CD14-positive monocyte (primary cell): Measurements from ENCODE around the gene SUPT16H. TPM values are rescaled to one million over a fixed set of nuclear protein-coding genes. Genes with fewer than 3 reads are reported as not detected.
A peak's percentile ranks its signal among the peaks of the same experiment; 100 is the strongest.

ENCODE experiments used
- DNase-seq, 3 donors: peaks; one replicate each; pipeline ENCODE4 v3.0.0-alpha.2; 2011 to 2022
- H2AFZ ChIP-seq: 2 replicates; pipeline ENCODE4 v1.6.0; 2012; ENCODE audit warnings: mild to moderate bottlenecking, low read depth, low read length, inconsistent platforms; ENCODE audit not compliant: insufficient read depth, poor library complexity, severe bottlenecking
- H3K27ac ChIP-seq, 2 donors: 1 replicate in 1 of 2; 2 replicates in 1 of 2; pipeline ENCODE4 v1.5.1; 2012 to 2013; ENCODE audit warnings: low read length in 2 of 2, control low read depth in 1 of 2, inconsistent platforms in 1 of 2, low read depth in 1 of 2, mild to moderate bottlenecking in 1 of 2
- H3K27me3 ChIP-seq, 2 donors: one replicate each; pipeline versions ENCODE4 v1.6.0 to v1.6.1; 2011 to 2013; ENCODE audit warnings: low read length in 2 of 2; ENCODE audit not compliant: control insufficient read depth in 2 of 2, insufficient read depth in 2 of 2
- H3K36me3 ChIP-seq, 2 donors: replicated peaks in 1 of 2; 1 replicate in 1 of 2; 2 replicates in 1 of 2; pipeline versions ENCODE4 v1.5.1 to v1.6.1; 2012 to 2013; ENCODE audit warnings: low read length in 2 of 2, control low read depth in 1 of 2, inconsistent platforms in 1 of 2, mild to moderate bottlenecking in 1 of 2; ENCODE audit not compliant: insufficient read depth in 2 of 2, control insufficient read depth in 1 of 2
- H3K4me1 ChIP-seq, 2 donors: 1 replicate in 1 of 2; 2 replicates in 1 of 2; pipeline versions ENCODE4 v1.5.1 to v1.6.1; 2012 to 2013; ENCODE audit warnings: low read length in 2 of 2, control low read depth in 1 of 2, inconsistent platforms in 1 of 2, mild to moderate bottlenecking in 1 of 2, moderate library complexity in 1 of 2; ENCODE audit not compliant: insufficient read depth in 2 of 2, control insufficient read depth in 1 of 2
- H3K4me2 ChIP-seq: replicated peaks from 2 replicates; pipeline ENCODE3; 2012; ENCODE audit warnings: low read length, moderate library complexity, mild to moderate bottlenecking; ENCODE audit not compliant: poor library complexity, severe bottlenecking; ENCODE audit errors: extremely low read depth
- H3K4me3 ChIP-seq, 3 experiments: fragments of 200-600 bp in 1 of 3; sonication (generic) in 1 of 3; replicated peaks in 1 of 3; 1 replicate in 2 of 3; 2 replicates in 1 of 3; pipeline ENCODE4 v1.5.1; 2011 to 2013; ENCODE audit warnings: low read length in 3 of 3, mild to moderate bottlenecking in 3 of 3, control low read depth in 2 of 3, low read depth in 2 of 3, inconsistent platforms in 1 of 3, moderate library complexity in 1 of 3
- H3K79me2 ChIP-seq: 2 replicates; pipeline ENCODE4 v1.6.0; 2012; ENCODE audit warnings: mild to moderate bottlenecking, control low read depth, inconsistent platforms, low read length, moderate library complexity; ENCODE audit not compliant: insufficient read depth
- H3K9ac ChIP-seq: 2 replicates; pipeline ENCODE4 v1.6.0; 2017; ENCODE audit warnings: low read length, mild to moderate bottlenecking; ENCODE audit not compliant: insufficient read depth, poor library complexity, severe bottlenecking
- H3K9me3 ChIP-seq, 2 donors: replicated peaks in 1 of 2; 1 replicate in 1 of 2; 2 replicates in 1 of 2; pipeline versions ENCODE4 v1.5.1 to v1.6.1; 2012 to 2013; ENCODE audit warnings: low read length in 2 of 2, control low read depth in 1 of 2; ENCODE audit not compliant: control insufficient read depth in 1 of 2, insufficient read depth in 1 of 2
- H4K20me1 ChIP-seq: 2 replicates; pipeline ENCODE4 v1.6.0; 2012; ENCODE audit warnings: mild to moderate bottlenecking, low read length, control low read depth, moderate library complexity; ENCODE audit not compliant: insufficient read depth
- H3K27ac Mint-ChIP-seq, 7 donors: one replicate each; pipeline ENCODE4 v1.8.0; 2020; ENCODE audit warnings: mild to moderate bottlenecking in 7 of 7, mixed read lengths in 7 of 7, moderate library complexity in 6 of 7, inconsistent platforms in 2 of 7
- H3K27me3 Mint-ChIP-seq, 3 donors: one replicate each; pipeline ENCODE4 v1.8.0; 2021 to 2022; ENCODE audit warnings: low read depth in 3 of 3, mild to moderate bottlenecking in 3 of 3, mixed read lengths in 3 of 3, moderate library complexity in 3 of 3, inconsistent platforms in 1 of 3
- H3K36me3 Mint-ChIP-seq, 2 donors: one replicate each; pipeline ENCODE4 v1.8.0; 2020; ENCODE audit warnings: mixed read lengths in 2 of 2, inconsistent platforms in 1 of 2, mild to moderate bottlenecking in 1 of 2
- H3K4me1 Mint-ChIP-seq: one replicate; pipeline ENCODE4 v1.8.0; 2020; ENCODE audit warnings: mild to moderate bottlenecking, mixed read lengths
- H3K4me3 Mint-ChIP-seq, 2 donors: one replicate each; pipeline ENCODE4 v1.8.0; 2020; ENCODE audit warnings: mild to moderate bottlenecking in 2 of 2, mixed read lengths in 2 of 2, moderate library complexity in 1 of 2
- H3K9me3 Mint-ChIP-seq, 7 donors: one replicate each; pipeline ENCODE4 v1.8.0; 2020 to 2022; ENCODE audit warnings: mixed read lengths in 7 of 7, mild to moderate bottlenecking in 6 of 7, moderate library complexity in 6 of 7, inconsistent platforms in 2 of 7
- CTCF ChIP-seq: fragments of 200-600 bp; IDR thresholded peaks from one replicate; pipeline ENCODE4 v1.8.0; 2022; ENCODE audit warnings: antibody characterized with exemption, mild to moderate bottlenecking
- WGBS: methylation state at CpG from one replicate; pipeline ENCODE4 v1.1.5; 2013; ENCODE audit warnings: missing lambda C conversion rate; ENCODE audit not compliant: insufficient coverage; 5-methylcytosine and 5-hydroxymethylcytosine counted together
- intact Hi-C, 2 donors: fragments of 100-400 bp; cut with micrococcal nuclease; formaldehyde crosslinking; loops; one replicate each; pipeline versions ENCODE4 v1.15.0 to v1.15.1; 2023
- polyA plus RNA-seq, 3 donors: library from polyadenylated mRNA; depleted of rRNA in 1 of 3; unstranded in 2 of 3; stranded (reverse) in 1 of 3; fragments of 300-500 nt in 2 of 3; fragments of >200 nt in 1 of 3; fragmentation: Illumina TruSeq in 2 of 3; gene quantifications; 1 replicate in 2 of 3; 2 replicates in 1 of 3; pipeline ENCODE4 v1.2.3, GENCODE V29; 2012 to 2021

Gene SUPT16H
- polyA plus RNA-seq, 3 donors: 15.7 to 37.3 (median 26.6) TPM

- Histone ChIP-seq H3K27ac (no peak overlapping the region), H3K4me2 (no peak overlapping the region), H2AFZ (no peak overlapping the region), H4K20me1 (no peaks in the 10 kb centered on the region), H3K36me3 (no peaks in the 10 kb centered on the region), H3K4me1 (no peaks in the 10 kb centered on the region), H3K27me3 (no peaks in the 10 kb centered on the region), H3K4me3 (no peak overlapping the region), H3K79me2 (no peaks in the 10 kb centered on the region), H3K9me3 (no peaks in the 10 kb centered on the region), H3K9ac (no peak overlapping the region)
- H3K4me1 Mint-ChIP-seq: peaks cover 5% of the 10 kb centered on the region
- no peak overlapping the region for H3K27ac Mint-ChIP-seq
- no peak for DNase-seq
- H3K9me3 Mint-ChIP-seq: peaks cover 0 to 3% (median 0%) of the 10 kb centered on the region in 7 donors
- peaks cover 0 to 17% of the 10 kb centered on the region in 2 donors for H3K36me3 Mint-ChIP-seq
- intact Hi-C loops: no loop called here
- no CpG with 5 or more reads among the region's 1 CpG for WGBS
- TF ChIP-seq CTCF: no peak
- H3K27me3 Mint-ChIP-seq: no peaks in the 10 kb centered on the region
- no peak overlapping the region for H3K4me3 Mint-ChIP-seq
Measured at GRCh38 chr14:21326972-21327371, 56.8 kb downstream of the SUPT16H start.

GRCh38 chr14:21322716-21323115 lies 61.1 kb downstream of the SUPT16H start:
- Histone ChIP-seq H3K9ac (no peak overlapping the region), H4K20me1 (no peaks in the 10 kb centered on the region), H2AFZ (no peak overlapping the region), H3K27ac (no peak overlapping the region), H3K79me2 (no peaks in the 10 kb centered on the region), H3K4me1 (peaks cover 27 to 31% of the 10 kb centered on the region in 2 donors), H3K9me3 (no peaks in the 10 kb centered on the region), H3K36me3 (no peaks in the 10 kb centered on the region), H3K4me2 (no peak overlapping the region), H3K27me3 (no peaks in the 10 kb centered on the region), H3K4me3 (no peak overlapping the region)
- H3K9me3 Mint-ChIP-seq: peaks cover 0 to 3% (median 0%) of the 10 kb centered on the region in 7 donors
- TF ChIP-seq CTCF: no peak
- peaks cover 32% of the 10 kb centered on the region for H3K4me1 Mint-ChIP-seq
- no peak overlapping the region for H3K4me3 Mint-ChIP-seq
- intact Hi-C loops: no loop called here
- H3K27ac Mint-ChIP-seq: no peak overlapping the region
- peaks cover 0 to 18% of the 10 kb centered on the region in 2 donors for H3K36me3 Mint-ChIP-seq
- 90% methylated on average over 1 of the region's 2 CpGs for WGBS
- peaks cover 0 to 1% (median 0%) of the 10 kb centered on the region in 3 donors for H3K27me3 Mint-ChIP-seq
- DNase-seq: peak in 1 of 3 donors; percentile 14
